GM18517 (cell line): ENCODE measurements around the gene STK4.
"Not testable (repeated sequence)": the region's sequence is repeated elsewhere in the genome, so short reads cannot be mapped to it uniquely, and the experiment has no call there.

Experiments
- ATAC-seq: cut with Tn5 transposase; IDR thresholded peaks from one replicate; pipeline ENCODE4 v1.9.1; 2021; ENCODE audit warnings: mild to moderate bottlenecking, moderate library complexity; ENCODE audit not compliant: unreplicated experiment

Gene STK4

DNA sequence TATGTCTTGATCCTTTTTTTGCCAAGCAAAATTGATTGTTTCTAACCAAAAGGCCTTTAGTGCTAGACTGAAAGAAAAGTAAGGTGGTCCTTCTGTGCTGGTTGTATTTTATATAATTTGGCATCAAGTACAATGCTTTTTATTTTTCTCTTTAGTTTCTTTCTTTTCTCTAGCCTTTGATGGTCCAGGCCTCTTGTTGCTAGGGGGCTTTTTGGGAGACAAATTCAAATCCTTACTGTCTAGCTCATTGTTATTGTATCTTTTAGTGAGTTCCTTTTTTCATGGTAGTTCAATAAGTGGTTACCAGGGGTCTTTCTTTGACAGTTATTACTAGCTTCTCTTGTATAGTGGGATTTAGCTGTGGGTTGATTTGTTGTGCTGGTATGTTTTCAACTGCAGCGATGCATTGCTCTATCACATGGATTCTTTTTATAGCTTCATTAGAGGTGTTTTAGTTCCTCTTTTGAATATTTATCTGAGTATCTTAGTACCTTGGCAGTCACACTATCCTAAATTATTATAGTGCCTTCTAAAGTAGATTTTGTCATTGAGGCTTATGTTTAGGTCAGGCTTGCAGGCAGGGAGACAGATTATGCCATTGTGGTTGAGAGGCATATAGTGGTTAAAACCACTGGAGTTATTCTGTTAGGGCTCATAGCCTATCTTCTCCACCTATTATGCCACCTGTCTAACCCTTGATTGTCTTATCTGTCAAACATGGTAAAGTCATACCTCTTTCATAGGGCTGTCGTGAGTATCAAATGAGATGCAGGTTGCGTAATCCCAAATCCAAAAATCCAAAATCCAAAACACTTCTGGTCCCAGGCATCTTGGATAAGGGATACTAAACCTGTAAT lies 85.1 kb downstream of the STK4 start:
- ATAC-seq: peak; percentile 50

DNA sequence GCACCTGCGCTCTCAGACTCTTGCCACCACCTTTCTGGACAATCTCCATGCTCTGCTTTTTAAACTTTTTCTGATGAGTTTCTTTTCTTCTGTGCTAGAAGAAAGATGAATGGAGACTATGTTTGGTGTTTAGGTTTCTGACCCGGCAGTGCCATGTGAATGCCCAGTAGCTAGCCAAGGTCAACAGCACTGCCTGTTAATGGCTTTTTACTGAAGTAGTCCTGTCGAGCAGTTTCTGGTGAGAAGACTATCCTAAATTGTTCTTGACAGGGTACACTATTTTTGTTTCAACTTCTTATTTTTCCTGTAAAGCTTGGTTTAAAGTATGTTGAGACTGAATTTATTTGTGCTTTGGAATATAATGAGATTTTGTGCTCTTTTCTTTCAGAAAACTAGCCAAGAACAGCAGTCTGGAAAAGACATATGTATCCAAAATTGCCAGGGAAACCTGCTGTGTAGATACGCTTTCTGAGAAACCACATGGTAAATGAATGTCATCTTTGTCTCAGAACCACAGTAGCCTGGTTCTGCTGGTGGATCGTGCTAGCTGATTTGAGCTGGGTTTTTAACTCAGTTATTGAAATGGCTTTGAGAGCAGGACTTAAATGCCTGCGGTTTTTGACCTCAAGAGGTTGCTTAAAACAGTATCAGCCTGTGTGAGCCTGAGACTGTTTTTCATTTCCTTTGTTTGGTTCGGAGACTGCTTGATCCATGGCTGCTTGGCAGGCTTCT lies 86.6 kb downstream of the STK4 start:
- ATAC-seq: no peak

DNA sequence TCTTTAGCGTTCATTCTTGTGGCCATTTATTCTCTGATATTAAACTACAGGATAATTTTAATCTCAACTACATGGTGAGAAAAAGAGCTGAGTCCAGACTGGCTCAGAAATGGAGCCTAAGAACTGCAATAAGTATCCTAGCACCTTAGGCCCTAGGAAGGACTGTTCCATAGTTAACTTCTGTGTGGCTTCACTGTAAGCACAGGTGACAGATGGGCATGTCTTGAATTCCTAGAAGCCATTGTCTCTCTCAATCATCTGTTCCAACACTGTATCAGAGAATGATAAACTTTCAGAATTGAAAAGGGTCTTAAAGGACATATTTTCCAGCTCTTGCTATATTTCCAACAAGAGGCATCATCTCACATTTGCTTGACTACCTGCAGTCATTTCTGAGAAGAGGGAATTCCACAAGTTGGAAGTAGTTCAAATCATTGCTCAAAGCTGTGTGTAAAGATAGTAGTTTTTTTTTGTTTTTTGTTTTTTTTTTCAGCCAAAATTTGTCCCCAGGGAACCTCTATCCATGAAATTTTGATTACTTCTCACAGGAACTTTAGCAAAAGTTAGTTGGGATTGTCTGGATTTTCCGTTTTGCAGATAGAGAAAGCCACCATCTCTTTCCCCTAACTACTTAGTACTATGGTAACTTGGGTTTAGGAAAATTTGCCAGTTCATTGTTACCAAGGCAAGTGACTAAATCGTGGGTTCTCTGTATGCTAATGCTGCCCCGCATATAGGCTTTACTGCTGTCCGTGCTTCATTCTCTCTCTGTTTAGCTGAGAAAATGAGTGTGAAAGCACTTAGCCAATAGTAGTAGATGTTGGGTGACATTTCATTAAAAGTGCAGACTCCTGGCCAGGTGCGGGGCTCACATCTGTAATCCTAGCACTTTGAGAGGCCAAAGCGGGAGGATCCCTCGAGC lies 87.4 kb downstream of the STK4 start:
- ATAC-seq: no peak

- ATAC-seq: no peak
Measured at GRCh38 chr20:45055056-45055455, 88.7 kb downstream of the STK4 start.

DNA sequence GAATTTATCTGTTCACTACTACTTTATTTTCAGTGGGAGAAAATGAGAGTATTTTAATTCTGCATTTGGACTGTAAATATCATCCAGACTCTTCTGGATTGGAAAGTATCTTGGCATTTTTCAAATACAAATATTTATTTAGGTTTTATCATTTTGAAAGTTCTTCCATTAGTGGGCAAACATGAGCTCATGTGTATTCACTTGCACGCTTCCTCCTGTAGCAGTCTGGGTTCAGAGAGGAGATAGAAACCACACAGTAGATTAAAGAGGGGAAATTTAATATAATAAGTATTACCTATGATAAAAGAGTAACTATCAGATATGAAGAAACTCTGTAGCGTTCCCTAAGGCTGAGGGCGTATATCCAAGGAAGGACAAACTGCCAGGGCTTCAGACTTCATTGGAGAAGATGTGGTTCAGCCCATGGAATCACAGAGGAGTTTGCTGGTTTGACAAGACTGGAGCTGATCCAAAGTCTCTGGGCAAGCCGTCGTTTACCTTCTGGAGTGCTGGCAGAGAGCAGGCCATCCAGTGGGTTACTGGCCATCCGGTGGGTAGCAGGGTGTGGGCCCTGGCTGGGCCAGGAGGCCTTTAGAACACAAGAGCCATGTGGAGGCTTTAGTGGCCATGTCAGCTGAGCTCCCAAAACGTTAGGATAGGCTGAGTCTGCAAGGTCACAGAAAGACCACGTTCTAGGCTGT lies 90.3 kb downstream of the STK4 start:
- no peak for ATAC-seq

- no peak for ATAC-seq
Measured at GRCh38 chr20:45058168-45058850, 92.0 kb downstream of the STK4 start.

GRCh38 chr20:45059022-45059728 lies 92.9 kb downstream of the STK4 start:
- ATAC-seq: no peak

DNA sequence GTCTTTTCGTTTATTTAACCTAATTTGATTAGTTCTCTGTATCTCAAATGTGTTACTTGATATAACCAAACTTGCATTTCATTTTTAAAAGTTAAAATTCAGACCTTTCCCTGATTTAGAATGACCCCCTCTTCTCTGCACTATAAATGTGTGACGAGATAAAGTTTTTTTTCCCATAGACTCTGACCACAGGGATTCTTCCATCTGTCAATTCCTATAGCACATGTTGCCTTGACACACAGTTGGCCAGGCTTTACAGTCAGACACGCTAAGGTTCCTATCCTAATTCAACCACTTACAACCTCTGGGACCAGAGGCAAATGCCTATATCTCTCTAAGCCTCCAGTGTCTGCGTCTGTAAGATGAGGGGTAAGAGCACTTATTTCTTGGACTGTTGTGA lies 94.0 kb downstream of the STK4 start:
- ATAC-seq: no peak

DNA sequence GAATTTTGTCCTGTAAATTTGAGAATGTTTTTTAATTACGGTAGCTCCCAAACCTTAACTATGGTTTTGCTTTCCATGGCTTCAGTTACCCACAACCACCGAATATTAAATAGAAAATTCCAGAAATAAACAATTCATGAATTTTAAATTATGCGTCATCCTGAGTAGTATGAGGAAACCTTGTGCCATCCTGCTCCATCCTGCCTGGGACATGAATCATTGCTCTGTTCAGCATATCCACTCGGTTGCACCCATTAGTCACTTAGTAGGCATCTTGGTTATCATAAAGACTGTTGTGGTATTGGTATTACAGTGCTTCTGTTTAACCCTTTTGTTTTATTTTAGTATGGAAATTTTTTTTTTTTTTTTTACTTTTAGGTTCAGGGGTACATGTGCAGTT lies 94.9 kb downstream of the STK4 start:
- no peak for ATAC-seq

DNA sequence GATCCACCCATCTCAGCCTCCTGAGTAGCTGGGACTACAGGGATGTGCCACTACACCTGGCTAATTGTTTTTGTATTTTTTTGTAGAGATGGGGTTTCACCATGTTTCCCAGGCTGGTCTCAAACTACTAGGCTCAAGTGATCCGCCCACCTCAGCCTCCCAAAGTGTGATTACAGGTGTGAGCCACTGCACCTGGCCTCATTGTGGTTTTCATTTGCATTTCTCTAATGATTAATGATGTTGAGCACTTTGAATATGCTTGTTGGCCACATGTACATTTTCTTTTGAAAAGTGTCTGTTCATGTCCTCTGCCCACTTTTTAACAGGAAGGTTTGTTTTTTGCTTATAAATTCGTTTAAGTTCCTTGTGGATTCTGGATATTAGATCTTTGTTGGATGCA lies 96.8 kb downstream of the STK4 start:
- ATAC-seq: not testable (repeated sequence)

- no peak for ATAC-seq
Measured at GRCh38 chr20:45064812-45065211, 98.5 kb downstream of the STK4 start.

DNA sequence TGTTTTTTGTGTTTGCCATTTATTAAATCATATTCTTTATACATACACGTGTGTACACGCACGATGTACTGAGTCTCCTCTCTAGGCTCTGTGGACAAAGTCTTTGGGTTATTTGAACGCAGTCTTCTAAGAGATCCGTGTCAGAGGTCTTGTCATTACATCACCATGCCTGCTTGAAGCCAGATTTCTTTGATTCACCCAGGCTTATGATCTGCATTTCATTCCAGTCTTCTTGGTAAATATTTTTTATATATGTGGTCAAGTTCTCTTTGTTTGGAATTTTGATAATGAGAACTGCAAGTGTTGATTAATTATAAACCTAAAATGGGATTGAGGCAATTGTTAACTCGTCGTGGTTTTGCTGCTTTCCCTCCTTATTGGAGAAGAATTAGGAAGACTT lies 100.1 kb downstream of the STK4 start:
- ATAC-seq: no peak

- ATAC-seq: no peak
Measured at GRCh38 chr20:45067087-45067486, 100.8 kb downstream of the STK4 start.

DNA sequence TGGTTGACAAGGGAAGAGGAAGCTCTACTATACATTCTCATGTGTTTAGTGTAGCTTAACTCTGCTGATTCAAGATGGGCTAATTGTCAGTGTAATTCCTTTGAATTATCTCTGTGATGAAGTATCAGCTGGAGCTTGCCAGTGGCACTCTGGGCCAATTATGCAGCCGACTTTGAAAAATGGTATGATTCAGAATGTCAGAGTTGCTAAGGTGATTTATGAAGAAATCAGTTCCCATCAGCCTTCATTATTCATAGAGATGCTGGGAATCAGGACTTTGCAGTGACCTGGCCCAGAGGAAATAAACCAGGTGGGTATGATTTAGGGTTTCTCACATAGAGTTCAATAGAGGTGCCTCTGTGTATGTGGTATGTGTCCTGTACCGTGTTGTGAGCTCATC lies 101.2 kb downstream of the STK4 start:
- ATAC-seq: no peak

GRCh38 chr20:45069261-45069660 lies 102.9 kb downstream of the STK4 start:
- no peak for ATAC-seq

DNA sequence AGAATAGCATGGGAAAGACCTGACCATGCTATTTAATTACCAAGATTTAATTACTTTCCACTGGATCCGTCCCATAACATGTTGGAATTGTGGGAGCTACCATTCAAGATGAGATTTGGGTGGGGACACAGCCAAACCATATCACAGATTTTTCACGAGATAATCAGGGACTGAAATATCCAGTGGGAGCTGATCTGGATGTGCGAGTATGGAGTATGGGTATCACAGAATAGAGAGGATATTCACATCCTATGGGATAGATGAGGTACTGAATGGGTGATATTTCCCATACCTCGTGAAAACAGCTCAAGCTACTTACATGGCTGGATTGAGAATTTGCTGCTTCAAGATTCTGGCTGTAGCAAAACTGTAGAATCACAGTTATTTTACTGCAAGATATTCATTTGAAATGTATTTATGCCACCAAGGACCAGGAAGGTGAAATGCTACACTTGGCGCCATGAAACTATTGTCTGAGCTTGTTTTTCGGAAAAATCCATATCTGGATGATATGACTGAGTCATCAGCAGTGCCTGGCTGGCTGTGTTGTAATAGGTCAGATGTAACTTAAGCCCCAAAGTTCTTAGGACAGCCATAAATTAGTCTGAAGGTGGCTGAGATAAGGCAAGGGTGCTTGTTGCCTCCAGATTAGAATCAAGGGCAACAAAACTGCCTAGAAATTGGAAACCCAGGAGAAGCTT lies 104.8 kb downstream of the STK4 start:
- no peak for ATAC-seq

GRCh38 chr20:45072066-45072465 lies 105.8 kb downstream of the STK4 start:
- ATAC-seq: no peak

GRCh38 chr20:45073221-45073620 lies 106.9 kb downstream of the STK4 start:
- ATAC-seq: no peak

- ATAC-seq: no peak
Measured at GRCh38 chr20:45077559-45077958, 111.2 kb downstream of the STK4 start.
